A673 (cell line): Measurements from ENCODE around the gene RNPEPL1. TPM values are rescaled to one million over a fixed set of nuclear protein-coding genes. Genes with fewer than 3 reads are reported as not detected.

Source experiments
- BruUV-seq: library from RNA; stranded (reverse); fragments of 400-500 nt; replicated peaks from 2 replicates; lab custom pipeline; 2021; lab: Mats Ljungman, UMichigan
- CTCF ChIA-PET: fragments of 300-600 bp; sonication (Branson Sonifier 250); formaldehyde crosslinking; loops from one replicate; lab custom pipeline; 2022; ENCODE audit warnings: antibody characterized with exemption; lab: Charles Lee
- POLR2A ChIA-PET: fragments of 300-600 bp; sonication (Branson Sonifier 250); formaldehyde crosslinking; loops from one replicate; lab custom pipeline; 2022; ENCODE audit warnings: antibody characterized with exemption; ENCODE audit not compliant: low non-redundant PET; lab: Charles Lee
- DNase-seq: peaks from one replicate; pipeline ENCODE4 v3.0.0-alpha.2; 2015; ENCODE audit warnings: low spot score
- H3K27ac ChIP-seq: fragments of 200-600 bp; sonication (generic); 2 replicates; pipeline ENCODE4 v1.5.1; 2016; ENCODE audit warnings: mixed run types, low read depth, mild to moderate bottlenecking, mixed read lengths, antibody characterized with exemption, low read length; ENCODE audit not compliant: poor library complexity, severe bottlenecking
- H3K27me3 ChIP-seq: fragments of 200-600 bp; sonication (generic); replicated peaks from 2 replicates; pipeline ENCODE4 v1.6.1; 2017; ENCODE audit warnings: mixed run types, low read depth, mild to moderate bottlenecking, mixed read lengths, antibody characterized with exemption, low read length; ENCODE audit not compliant: insufficient read depth, poor library complexity
- H3K36me3 ChIP-seq: fragments of 200-600 bp; sonication (generic); 2 replicates; pipeline ENCODE4 v1.6.1; 2016; ENCODE audit warnings: mixed run types, mild to moderate bottlenecking, mixed read lengths, antibody characterized with exemption, low read length; ENCODE audit not compliant: insufficient read depth, poor library complexity, severe bottlenecking
- H3K4me1 ChIP-seq: fragments of 200-600 bp; sonication (generic); 2 replicates; pipeline ENCODE4 v1.6.1; 2017; ENCODE audit warnings: mixed run types, mild to moderate bottlenecking, mixed read lengths, antibody characterized with exemption, low read length; ENCODE audit not compliant: insufficient read depth, poor library complexity, severe bottlenecking
- H3K4me3 ChIP-seq: fragments of 200-600 bp; sonication (generic); 2 replicates; pipeline ENCODE4 v1.5.1; 2016; ENCODE audit warnings: low read depth, mixed run types, mild to moderate bottlenecking, mixed read lengths, low read length; ENCODE audit not compliant: poor library complexity, severe bottlenecking
- H3K9me3 ChIP-seq: fragments of 200-600 bp; sonication (generic); 2 replicates; pipeline ENCODE4 v1.6.1; 2016; ENCODE audit warnings: mixed run types, low read depth, mild to moderate bottlenecking, mixed read lengths, antibody characterized with exemption, low read length; ENCODE audit not compliant: poor library complexity, severe bottlenecking
- CTCF ChIP-seq: fragments of 300-800, 200-600 bp; sonication (generic); conservative IDR thresholded peaks from 2 replicates; pipeline ENCODE4 v1.5.1; 2017; ENCODE audit warnings: low read depth, mild to moderate bottlenecking, antibody characterized with exemption, low read length, moderate library complexity, mixed read lengths
- EZH2 ChIP-seq: fragments of 200-600 bp; sonication (generic); IDR thresholded peaks from 2 replicates; pipeline ENCODE4 v1.6.1; 2017; ENCODE audit warnings: borderline replicate concordance, low read depth, mild to moderate bottlenecking, mixed read lengths, antibody characterized with exemption, low read length; ENCODE audit not compliant: poor library complexity, severe bottlenecking
- intact Hi-C: fragments of 100-400 bp; cut with micrococcal nuclease; formaldehyde crosslinking; loops from one replicate; pipeline ENCODE4 v1.10.0; 2022; ENCODE audit not compliant: unreplicated experiment
- total RNA-seq: library from RNA; stranded (reverse); gene quantifications from 2 replicates; pipeline ENCODE4 v1.2.3, GENCODE V29; 2021

The RNPEPL1 gene
- total RNA-seq, 1 experiment from 2014 or later = 26.5 TPM

DNA sequence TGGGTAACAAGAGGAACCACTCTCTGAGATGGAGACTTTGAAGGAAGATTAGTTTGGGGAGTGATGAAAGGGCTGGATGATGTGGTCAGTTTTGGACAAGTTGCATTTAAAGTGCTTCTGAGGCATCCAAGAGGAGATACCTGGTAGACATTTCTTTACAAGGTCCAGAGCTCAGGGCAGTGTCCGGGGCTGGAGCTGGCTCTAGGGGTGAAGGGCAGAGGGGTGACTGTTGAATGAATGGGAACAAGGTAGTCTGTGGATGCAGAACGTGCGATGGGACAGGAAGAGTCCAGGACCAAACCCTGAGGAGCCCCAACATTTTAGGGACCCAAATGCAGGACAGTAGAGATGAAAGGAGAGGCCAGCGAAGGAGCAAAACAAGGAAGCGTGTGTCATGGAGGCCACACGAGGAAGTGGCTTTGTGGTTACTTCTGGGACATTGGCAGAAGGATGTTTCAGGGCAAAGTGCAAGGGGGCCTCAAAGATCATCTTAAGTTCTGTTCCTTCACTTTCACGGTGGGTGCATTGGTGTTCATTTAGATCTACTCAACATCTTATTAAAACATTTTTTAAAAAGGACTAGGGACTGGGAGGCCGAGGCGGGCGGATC is 43.4 kb downstream of the RNPEPL1 start:
- no TSS peak for BruUV-seq
- Histone ChIP-seq H3K36me3 (no peaks in the 10 kb centered on the region), H3K27me3 (no peaks in the 10 kb centered on the region), H3K4me3 (no peak overlapping the region), H3K4me1 (peaks cover 6% of the 10 kb centered on the region), H3K9me3 (no peaks in the 10 kb centered on the region), H3K27ac (no peak overlapping the region)
- intact Hi-C loops = no loop called here
- no peak for DNase-seq
- CTCF ChIA-PET = interaction anchor here (0.6 kb wide), 1 partner anchor 115 kb away, joined by 3 read pairs; no protein-coding TSS in a partner anchor
- TF ChIP-seq EZH2 (no peak), CTCF (no peak)
- POLR2A ChIA-PET = no interaction called here

DNA sequence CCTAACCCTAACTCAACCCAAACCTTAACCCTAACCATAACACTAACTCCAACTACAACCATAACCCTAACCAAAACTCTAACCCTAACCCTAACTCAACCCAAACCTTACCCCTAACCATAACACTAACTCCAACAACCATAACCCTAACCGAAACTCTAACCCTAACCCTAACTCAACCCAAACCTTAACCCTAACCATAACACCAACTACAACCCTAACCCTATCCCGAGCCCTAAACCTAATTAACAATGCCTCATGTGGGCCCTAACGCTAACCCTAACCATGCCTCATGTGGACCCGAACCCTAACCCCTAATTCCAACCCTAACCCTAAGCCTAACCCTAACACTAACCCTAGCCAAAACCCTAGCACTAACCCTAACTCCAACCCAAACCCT is 45.5 kb downstream of the RNPEPL1 start:
- H3K4me1 ChIP-seq = peaks cover 6% of the 10 kb centered on the region
- POLR2A ChIA-PET = no interaction called here
- no peaks in the 10 kb centered on the region for H3K27me3 ChIP-seq
- no peak for DNase-seq
- intact Hi-C loops = no loop called here
- CTCF ChIA-PET = no interaction called here
- no peak overlapping the region for H3K4me3 ChIP-seq
- no peaks in the 10 kb centered on the region for H3K9me3 ChIP-seq
- H3K36me3 ChIP-seq = no peaks in the 10 kb centered on the region
- TF ChIP-seq CTCF (no peak), EZH2 (no peak)
- BruUV-seq = no TSS peak
- no peak overlapping the region for H3K27ac ChIP-seq

DNA sequence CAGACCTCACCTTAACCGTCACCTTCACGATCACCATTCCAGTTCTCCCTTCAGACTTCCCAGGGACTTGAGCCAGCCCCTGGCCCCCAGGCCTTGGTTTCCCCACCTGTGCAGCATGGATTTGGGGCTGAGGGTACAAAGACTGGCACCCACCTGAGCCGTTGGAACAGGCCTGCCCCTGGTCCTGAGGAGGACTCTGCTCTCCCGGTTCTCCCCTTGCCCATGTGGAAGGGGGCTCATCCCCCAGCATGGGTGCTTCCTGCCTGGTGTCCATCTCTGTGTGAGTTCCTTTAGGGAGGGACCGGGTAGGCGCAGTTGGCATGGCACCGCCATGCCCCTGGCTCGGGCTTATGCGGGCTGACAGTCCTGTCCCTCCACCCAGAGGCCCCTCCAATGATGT is 46.1 kb downstream of the RNPEPL1 start:
- Histone ChIP-seq H3K27me3 (no peaks in the 10 kb centered on the region), H3K4me3 (no peak overlapping the region), H3K4me1 (peaks cover 6% of the 10 kb centered on the region), H3K27ac (no peak overlapping the region), H3K9me3 (no peaks in the 10 kb centered on the region), H3K36me3 (no peaks in the 10 kb centered on the region)
- no TSS peak for BruUV-seq
- TF ChIP-seq CTCF (no peak), EZH2 (no peak)
- POLR2A ChIA-PET = no interaction called here
- intact Hi-C loops = no loop called here
- DNase-seq = no peak
- CTCF ChIA-PET = no interaction called here
